CD4-positive, alpha-beta memory T cell (primary cell): ENCODE data around the gene SMAD3. TPM values are rescaled to one million over a fixed set of nuclear protein-coding genes. Genes with fewer than 3 reads are reported as not detected.

Experiments used
- CTCF ChIA-PET: fragments of 350-600 bp; sonication (Branson Sonifier 250); formaldehyde crosslinking; loops from one replicate; lab custom pipeline; 2021; ENCODE audit warnings: inconsistent platforms; ENCODE audit not compliant: partially characterized antibody; lab: Charles Lee
- POLR2A ChIA-PET: fragments of 350-600 bp; sonication (Branson Sonifier 250); formaldehyde crosslinking; loops from one replicate; lab custom pipeline; 2021; ENCODE audit not compliant: partially characterized antibody; lab: Charles Lee
- DNase-seq, 5 donors: peaks; one replicate each; pipeline versions ENCODE4 v3.0.0 to v3.0.0-alpha.2; 2020 to 2022; ENCODE audit warnings: mixed read lengths in 1 of 5
- H3K27ac ChIP-seq: one replicate; pipeline ENCODE4 v1.7.0; 2013; ENCODE audit warnings: low read depth, low read length
- H3K27me3 ChIP-seq: 2 replicates; pipeline ENCODE4 v1.7.0; 2013; ENCODE audit warnings: mild to moderate bottlenecking, low read length, moderate library complexity; ENCODE audit not compliant: insufficient read depth
- H3K36me3 ChIP-seq: 2 replicates; pipeline ENCODE4 v1.7.0; 2013; ENCODE audit warnings: mild to moderate bottlenecking, low read length, moderate library complexity; ENCODE audit not compliant: insufficient read depth
- H3K4me1 ChIP-seq: 2 replicates; pipeline ENCODE4 v1.7.0; 2013; ENCODE audit warnings: mild to moderate bottlenecking, low read length, moderate library complexity; ENCODE audit not compliant: insufficient read depth
- H3K4me3 ChIP-seq, 2 donors: one replicate each; pipeline ENCODE4 v1.7.0; 2013; ENCODE audit warnings: low read length in 2 of 2, mild to moderate bottlenecking in 1 of 2
- H3K9me3 ChIP-seq, 2 donors: one replicate each; pipeline ENCODE4 v1.7.0; 2013; ENCODE audit warnings: low read length in 2 of 2, control low read depth in 1 of 2; ENCODE audit not compliant: control insufficient read depth in 1 of 2
- H3K27ac Mint-ChIP-seq, 7 donors: one replicate each; pipeline ENCODE4 v1.8.0; 2020 to 2021; ENCODE audit warnings: mixed read lengths in 7 of 7, mild to moderate bottlenecking in 6 of 7, inconsistent platforms in 3 of 7, moderate library complexity in 3 of 7
- H3K27me3 Mint-ChIP-seq, 2 donors: one replicate each; pipeline ENCODE4 v1.8.0; 2020 to 2021; ENCODE audit warnings: mixed read lengths in 2 of 2
- H3K36me3 Mint-ChIP-seq, 2 donors: one replicate each; pipeline ENCODE4 v1.8.0; 2020 to 2021; ENCODE audit warnings: mixed read lengths in 2 of 2, inconsistent platforms in 1 of 2, mild to moderate bottlenecking in 1 of 2
- H3K4me1 Mint-ChIP-seq, 4 donors: one replicate each; pipeline ENCODE4 v1.8.0; 2020 to 2021; ENCODE audit warnings: mixed read lengths in 4 of 4, mild to moderate bottlenecking in 1 of 4
- H3K4me3 Mint-ChIP-seq, 8 donors: one replicate each; pipeline ENCODE4 v1.8.0; 2020 to 2021; ENCODE audit warnings: mixed read lengths in 8 of 8, mild to moderate bottlenecking in 7 of 8, moderate library complexity in 6 of 8, inconsistent platforms in 3 of 8
- H3K9me3 Mint-ChIP-seq, 8 donors: one replicate each; pipeline ENCODE4 v1.8.0; 2020 to 2021; ENCODE audit warnings: mixed read lengths in 8 of 8, mild to moderate bottlenecking in 5 of 8, inconsistent platforms in 3 of 8, moderate library complexity in 1 of 8
- intact Hi-C: fragments of 100-400 bp; cut with micrococcal nuclease; formaldehyde crosslinking; loops from one replicate; pipeline ENCODE4 v1.15.1; 2023
- polyA plus RNA-seq, 2 donors: library from polyadenylated mRNA; unstranded; fragments of 300-500 nt; fragmentation: Illumina TruSeq; gene quantifications; one replicate each; pipeline ENCODE4 v1.2.3, GENCODE V29; 2021
- total RNA-seq, 2 experiments: library from RNA; stranded (reverse); gene quantifications; one replicate each; pipeline ENCODE4 v1.2.3, GENCODE V29; 2021

The SMAD3 gene
- total and polyA plus RNA-seq, 4 experiments from 2014 or later: 14.6 to 197 (median 110) TPM

- peaks cover 6% of the 10 kb centered on the region for H3K4me1 ChIP-seq
- H3K27me3 ChIP-seq: no peaks in the 10 kb centered on the region
- ChIA-PET POLR2A (no interaction called here), CTCF (no interaction called here)
- DNase-seq: no peak
- Mint-ChIP-seq H3K27ac (peak overlapping the region in 2 of 7 donors; percentile 15 to 39), H3K9me3 (no peaks in the 10 kb centered on the region), H3K4me3 (no peak overlapping the region), H3K4me1 (peaks cover 8 to 16% (median 11%) of the 10 kb centered on the region in 4 donors), H3K36me3 (peaks cover 41 to 64% of the 10 kb centered on the region in 2 donors), H3K27me3 (no peaks in the 10 kb centered on the region)
- peaks cover 20% of the 10 kb centered on the region for H3K36me3 ChIP-seq
- intact Hi-C loops: no loop called here
- no peak overlapping the region for H3K27ac ChIP-seq
- no peak overlapping the region for H3K4me3 ChIP-seq
- no peaks in the 10 kb centered on the region for H3K9me3 ChIP-seq
Measured at GRCh38 chr15:67202991-67203390, 137.6 kb downstream of the SMAD3 start.

GRCh38 chr15:67207555-67208207 lies 142.3 kb downstream of the SMAD3 start:
- no peaks in the 10 kb centered on the region for H3K27me3 ChIP-seq

GRCh38 chr15:67208396-67208795 lies 143.0 kb downstream of the SMAD3 start:
- no peak overlapping the region for H3K4me3 ChIP-seq
- H3K27ac ChIP-seq: no peak overlapping the region
- intact Hi-C loops: no loop called here
- no peak for DNase-seq
- no peaks in the 10 kb centered on the region for H3K9me3 Mint-ChIP-seq
- peaks cover 9% of the 10 kb centered on the region for H3K36me3 ChIP-seq
- H3K4me1 ChIP-seq: no peaks in the 10 kb centered on the region
- no peaks in the 10 kb centered on the region for H3K27me3 ChIP-seq
- H3K9me3 ChIP-seq: no peaks in the 10 kb centered on the region
- ChIA-PET CTCF (no interaction called here), POLR2A (interaction anchor here (0.8 kb wide), 1 partner anchor 10 kb away, joined by 3 read pairs; no protein-coding TSS in a partner anchor)
- no peak overlapping the region for H3K4me3 Mint-ChIP-seq
- H3K27me3 Mint-ChIP-seq: no peaks in the 10 kb centered on the region
- peak overlapping the region in 3 of 7 donors; percentile 9 to 32 (median 25) for H3K27ac Mint-ChIP-seq
- peaks cover 32 to 51% of the 10 kb centered on the region in 2 donors for H3K36me3 Mint-ChIP-seq
- H3K4me1 Mint-ChIP-seq: no peaks in the 10 kb centered on the region

More at GRCh38 chr15:67207555-67208207, 142.3 kb downstream of the SMAD3 start:
- no peaks in the 10 kb centered on the region for H3K9me3 Mint-ChIP-seq
- H3K36me3 Mint-ChIP-seq: peaks cover 36 to 57% of the 10 kb centered on the region in 2 donors
- no peak for DNase-seq
- H3K4me3 ChIP-seq: no peak overlapping the region
- H3K4me1 ChIP-seq: no peaks in the 10 kb centered on the region
- no peak overlapping the region for H3K27ac Mint-ChIP-seq
- H3K27ac ChIP-seq: no peak overlapping the region
- no peaks in the 10 kb centered on the region for H3K27me3 Mint-ChIP-seq
- POLR2A ChIA-PET: interaction anchor here (0.8 kb wide), 1 partner anchor 9 kb away, joined by 3 read pairs; no protein-coding TSS in a partner anchor
- intact Hi-C loops: no loop called here
- no peaks in the 10 kb centered on the region for H3K9me3 ChIP-seq
- H3K36me3 ChIP-seq: peaks cover 13% of the 10 kb centered on the region
- CTCF ChIA-PET: no interaction called here
- H3K4me1 Mint-ChIP-seq: no peaks in the 10 kb centered on the region
- no peak overlapping the region for H3K4me3 Mint-ChIP-seq

GRCh38 chr15:67210555-67211168 lies 145.3 kb downstream of the SMAD3 start:
- H3K27ac ChIP-seq: no peak overlapping the region
- no peaks in the 10 kb centered on the region for H3K27me3 ChIP-seq
- no peaks in the 10 kb centered on the region for H3K9me3 ChIP-seq
- H3K36me3 Mint-ChIP-seq: peaks cover 21 to 35% of the 10 kb centered on the region in 2 donors
- peak overlapping the region in 3 of 7 donors; percentile 9 to 58 (median 15) for H3K27ac Mint-ChIP-seq
- peaks cover 4% of the 10 kb centered on the region for H3K36me3 ChIP-seq
- H3K4me1 ChIP-seq: no peaks in the 10 kb centered on the region
- no peaks in the 10 kb centered on the region for H3K9me3 Mint-ChIP-seq
- H3K4me1 Mint-ChIP-seq: no peaks in the 10 kb centered on the region
- ChIA-PET CTCF (no interaction called here), POLR2A (no interaction called here)
- no peak for DNase-seq
- no peak overlapping the region for H3K4me3 ChIP-seq
- H3K27me3 Mint-ChIP-seq: no peaks in the 10 kb centered on the region
- peak overlapping the region in 1 of 8 donors; percentile 9 for H3K4me3 Mint-ChIP-seq
- intact Hi-C loops: no loop called here

GRCh38 chr15:67212684-67213367 lies 147.4 kb downstream of the SMAD3 start:
- peaks cover 25 to 29% of the 10 kb centered on the region in 2 donors for H3K36me3 Mint-ChIP-seq
- ChIA-PET POLR2A (no interaction called here), CTCF (no interaction called here)
- intact Hi-C loops: no loop called here
- H3K27me3 ChIP-seq: no peaks in the 10 kb centered on the region
- no peak overlapping the region for H3K4me3 Mint-ChIP-seq
- no peaks in the 10 kb centered on the region for H3K27me3 Mint-ChIP-seq
- H3K9me3 Mint-ChIP-seq: no peaks in the 10 kb centered on the region
- no peak overlapping the region for H3K4me3 ChIP-seq
- no peak overlapping the region for H3K27ac ChIP-seq
- peaks cover 0 to 2% (median under 1%) of the 10 kb centered on the region in 4 donors for H3K4me1 Mint-ChIP-seq
- no peaks in the 10 kb centered on the region for H3K4me1 ChIP-seq
- H3K9me3 ChIP-seq: no peaks in the 10 kb centered on the region
- peaks cover 4% of the 10 kb centered on the region for H3K36me3 ChIP-seq
- DNase-seq: no peak
- no peak overlapping the region for H3K27ac Mint-ChIP-seq

- intact Hi-C loops: no loop called here
- ChIA-PET POLR2A (no interaction called here), CTCF (no interaction called here)
- Histone ChIP-seq H3K9me3 (no peaks in the 10 kb centered on the region), H3K36me3 (no peaks in the 10 kb centered on the region), H3K27ac (no peak overlapping the region), H3K27me3 (no peaks in the 10 kb centered on the region), H3K4me1 (no peaks in the 10 kb centered on the region), H3K4me3 (no peak overlapping the region)
- Mint-ChIP-seq H3K27ac (no peak overlapping the region), H3K4me1 (peaks cover 0 to 4% (median under 1%) of the 10 kb centered on the region in 4 donors), H3K36me3 (peaks cover 24 to 32% of the 10 kb centered on the region in 2 donors), H3K27me3 (no peaks in the 10 kb centered on the region), H3K9me3 (no peaks in the 10 kb centered on the region), H3K4me3 (no peak overlapping the region)
- DNase-seq: no peak
Measured at GRCh38 chr15:67215102-67215501, 149.7 kb downstream of the SMAD3 start.

- H3K4me1 Mint-ChIP-seq: peaks cover 0 to 4% (median under 1%) of the 10 kb centered on the region in 4 donors
- intact Hi-C loops: no loop called here
Measured at GRCh38 chr15:67216859-67217258, 151.5 kb downstream of the SMAD3 start.

More at GRCh38 chr15:67216859-67217258, 151.5 kb downstream of the SMAD3 start:
- ChIA-PET POLR2A (no interaction called here), CTCF (no interaction called here)
- peaks cover 30 to 39% of the 10 kb centered on the region in 2 donors for H3K36me3 Mint-ChIP-seq
- H3K4me3 Mint-ChIP-seq: no peak overlapping the region
- H3K27ac ChIP-seq: no peak overlapping the region
- no peaks in the 10 kb centered on the region for H3K36me3 ChIP-seq
- no peaks in the 10 kb centered on the region for H3K27me3 Mint-ChIP-seq
- H3K9me3 Mint-ChIP-seq: no peaks in the 10 kb centered on the region
- peak overlapping the region in 3 of 7 donors; percentile 8 to 24 (median 13) for H3K27ac Mint-ChIP-seq
- no peak overlapping the region for H3K4me3 ChIP-seq
- no peak for DNase-seq
- H3K4me1 ChIP-seq: no peaks in the 10 kb centered on the region
- H3K27me3 ChIP-seq: no peaks in the 10 kb centered on the region
- no peaks in the 10 kb centered on the region for H3K9me3 ChIP-seq
